GM12891 (cell line): ENCODE measurements around the gene MRPL55. TPM values are rescaled to one million over a fixed set of nuclear protein-coding genes. Genes with fewer than 3 reads are reported as not detected.

Experiments
- DNase-seq: peaks from one replicate; pipeline ENCODE4 v3.0.0; 2011; ENCODE audit warnings: low spot score; ENCODE audit not compliant: insufficient read length
- FAIRE-seq: peaks from 2 replicates; lab custom pipeline; 2011; peaks lifted over from hg19 to GRCh38; lab: Jason Lieb, UNC
- PAX5 ChIP-seq: IDR thresholded peaks from 2 replicates; pipeline ENCODE4 v1.6.1; 2011; ENCODE audit warnings: low read length, moderate library complexity, mild to moderate bottlenecking; ENCODE audit not compliant: insufficient read depth, severe bottlenecking
- POLR2A ChIP-seq: IDR thresholded peaks from 2 replicates; pipeline ENCODE4 v1.6.1; 2011; ENCODE audit warnings: low read depth, low read length, control low read depth
- POLR2AphosphoS5 ChIP-seq: IDR thresholded peaks from 2 replicates; pipeline ENCODE4 v1.6.1; 2011; ENCODE audit warnings: low read depth, low read length, control low read depth
- POU2F2 ChIP-seq: IDR thresholded peaks from 2 replicates; pipeline ENCODE4 v1.6.1; 2011; ENCODE audit warnings: low read depth, mild to moderate bottlenecking, control low read depth, low read length, moderate library complexity
- SPI1 ChIP-seq: IDR thresholded peaks from 2 replicates; pipeline ENCODE4 v1.6.1; 2011; ENCODE audit warnings: low read depth, low read length, control low read depth
- TAF1 ChIP-seq: IDR thresholded peaks from 2 replicates; pipeline ENCODE4 v1.6.1; 2011; ENCODE audit warnings: low read depth, low read length, control low read depth
- polyA plus RNA-seq: library from polyadenylated mRNA; unstranded; fragments of >200 nt; gene quantifications from one replicate; pipeline ENCODE4 v1.2.1, GENCODE V29; 2012; ENCODE audit warnings: low read depth, missing spikeins, inconsistent platforms; ENCODE audit not compliant: missing spikeins

Gene MRPL55
- 46.6 TPM for polyA plus RNA-seq

DNA sequence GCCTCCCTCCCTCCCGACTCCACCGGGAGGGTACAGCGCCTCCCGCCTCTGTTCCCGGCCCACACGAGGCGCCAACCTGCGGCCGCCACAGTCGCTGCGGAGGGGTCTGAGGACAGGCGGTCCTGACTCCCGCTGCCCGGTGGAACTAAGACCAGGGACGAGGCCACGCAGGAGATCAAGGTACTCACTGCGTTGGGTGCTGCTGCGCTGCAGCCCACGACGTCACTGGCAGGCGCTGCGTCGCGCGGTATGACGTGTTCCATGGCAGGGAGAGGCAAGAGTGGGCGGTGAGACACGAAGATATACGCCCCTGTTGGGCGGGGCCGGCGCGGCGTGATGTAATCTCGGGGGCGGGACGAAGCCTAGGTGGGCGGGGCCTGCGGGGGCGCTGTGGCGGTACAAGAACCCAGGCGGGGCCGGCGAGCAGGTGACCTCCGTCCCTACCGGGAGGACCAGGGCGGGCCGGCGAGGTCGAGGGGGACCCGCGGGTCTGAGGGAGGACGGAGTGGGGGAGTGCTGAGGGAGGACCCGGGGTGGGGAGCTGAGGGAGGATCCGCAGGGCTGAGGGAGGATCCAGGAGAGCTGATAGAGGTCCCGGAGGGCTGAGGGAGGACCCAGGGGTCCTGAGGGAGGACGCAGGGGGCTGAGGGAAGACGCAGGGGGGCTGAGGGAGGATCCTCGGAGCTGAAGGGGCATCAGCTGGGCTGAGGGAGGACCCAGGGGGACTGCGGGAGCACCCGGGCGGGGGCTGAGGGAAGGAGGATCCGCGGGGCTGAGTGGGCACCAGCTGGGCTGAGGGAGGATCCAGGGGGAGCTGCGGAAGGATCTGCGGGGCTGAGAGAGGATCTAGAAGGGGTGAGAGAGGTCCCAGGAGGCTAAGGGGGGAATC is at the start of gene MRPL55:
MRPL55 (minus strand) TSS at position 227 of the 889 bp plus-strand sequence. CDS start 1,039 bp downstream, outside the sequence.
- TF ChIP-seq POLR2AphosphoS5, result peak; percentile 87
- no peak for TF ChIP-seq PAX5
- TF ChIP-seq POLR2A, result peak; percentile 85
- peak; percentile 70; the same call in 1 of the 2 replicates for TF ChIP-seq TAF1
- TF ChIP-seq SPI1, result no peak
- no peak; the same call in none of the 2 replicates for TF ChIP-seq POU2F2
- DNase-seq (peak; percentile 91), FAIRE-seq (peak; percentile 100)

DNA sequence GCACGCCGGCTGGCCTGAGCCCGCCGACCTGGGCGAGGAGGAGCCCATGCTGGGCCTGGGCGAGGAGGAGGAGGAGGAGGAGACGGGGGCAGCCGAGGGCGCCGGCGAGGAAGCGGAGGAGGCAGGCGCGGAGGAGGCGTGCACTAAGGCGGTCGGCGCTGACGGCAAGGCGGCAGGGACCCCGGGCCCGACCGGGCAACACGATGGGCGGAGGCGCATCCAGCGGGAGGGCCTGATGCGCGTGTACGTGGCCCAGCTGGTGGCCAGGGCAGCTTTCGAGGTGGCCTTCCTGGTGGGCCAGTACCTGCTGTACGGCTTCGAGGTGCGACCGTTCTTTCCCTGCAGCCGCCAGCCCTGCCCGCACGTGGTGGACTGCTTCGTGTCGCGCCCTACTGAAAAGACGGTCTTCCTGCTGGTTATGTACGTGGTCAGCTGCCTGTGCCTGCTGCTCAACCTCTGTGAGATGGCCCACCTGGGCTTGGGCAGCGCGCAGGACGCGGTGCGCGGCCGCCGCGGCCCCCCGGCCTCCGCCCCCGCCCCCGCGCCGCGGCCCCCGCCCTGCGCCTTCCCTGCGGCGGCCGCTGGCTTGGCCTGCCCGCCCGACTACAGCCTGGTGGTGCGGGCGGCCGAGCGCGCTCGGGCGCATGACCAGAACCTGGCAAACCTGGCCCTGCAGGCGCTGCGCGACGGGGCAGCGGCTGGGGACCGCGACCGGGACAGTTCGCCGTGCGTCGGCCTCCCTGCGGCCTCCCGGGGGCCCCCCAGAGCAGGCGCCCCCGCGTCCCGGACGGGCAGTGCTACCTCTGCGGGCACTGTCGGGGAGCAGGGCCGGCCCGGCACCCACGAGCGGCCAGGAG is 49.3 kb upstream of the MRPL55 start:
- DNase-seq, result no peak
- no peak for FAIRE-seq
- TF ChIP-seq POLR2A (no peak), SPI1 (no peak), POU2F2 (no peak), PAX5 (no peak), POLR2AphosphoS5 (no peak), TAF1 (no peak)

DNA sequence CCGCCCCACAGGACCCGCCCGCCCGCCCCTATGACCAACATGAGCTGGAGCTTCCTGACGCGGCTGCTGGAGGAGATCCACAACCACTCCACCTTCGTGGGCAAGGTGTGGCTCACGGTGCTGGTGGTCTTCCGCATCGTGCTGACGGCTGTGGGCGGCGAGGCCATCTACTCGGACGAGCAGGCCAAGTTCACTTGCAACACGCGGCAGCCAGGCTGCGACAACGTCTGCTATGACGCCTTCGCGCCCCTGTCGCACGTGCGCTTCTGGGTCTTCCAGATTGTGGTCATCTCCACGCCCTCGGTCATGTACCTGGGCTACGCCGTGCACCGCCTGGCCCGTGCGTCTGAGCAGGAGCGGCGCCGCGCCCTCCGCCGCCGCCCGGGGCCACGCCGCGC is 48.6 kb upstream of the MRPL55 start:
- DNase-seq, result no peak
- TF ChIP-seq PAX5, result no peak
- no peak for TF ChIP-seq TAF1
- no peak for TF ChIP-seq SPI1
- no peak for TF ChIP-seq POLR2A
- no peak for TF ChIP-seq POLR2AphosphoS5
- no peak for TF ChIP-seq POU2F2
- no peak for FAIRE-seq

DNA sequence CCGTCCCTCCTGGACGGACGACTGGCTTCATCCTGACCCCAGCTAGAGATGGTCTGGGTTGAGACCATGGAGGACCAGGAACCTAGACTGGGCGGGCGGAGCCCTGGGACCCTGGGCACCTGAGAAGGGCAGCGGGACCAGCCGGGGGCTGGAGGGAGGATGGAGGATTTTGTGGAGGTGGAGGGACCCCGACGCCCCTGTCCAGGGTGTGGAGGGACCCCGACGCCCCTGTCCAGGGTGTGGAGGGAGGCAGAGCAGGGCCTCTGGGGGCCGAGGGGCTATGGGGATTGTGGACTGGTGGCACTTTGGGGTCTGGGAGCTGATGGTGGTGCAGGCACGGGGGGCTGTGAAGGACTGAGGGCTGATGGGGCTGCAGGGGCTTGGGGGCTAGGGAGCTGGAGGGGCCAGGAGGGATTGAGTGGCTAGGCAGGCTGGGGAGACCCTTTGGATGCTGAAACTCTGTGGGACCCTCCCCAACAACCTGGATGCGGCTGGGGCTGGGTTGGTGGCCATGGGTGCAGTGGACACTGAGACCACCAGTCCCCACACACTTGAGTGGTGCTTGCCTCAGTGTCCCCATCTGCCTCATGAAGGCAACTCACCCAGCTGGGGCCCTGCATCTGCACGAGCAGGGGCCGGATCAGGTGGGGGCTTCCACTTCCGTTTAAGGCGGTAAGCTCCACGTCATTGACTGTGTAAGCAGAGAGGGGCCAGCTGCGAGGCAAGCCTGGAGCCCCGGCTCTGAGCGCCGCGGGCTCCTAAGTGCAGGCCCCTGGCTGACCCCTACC is 48.0 kb upstream of the MRPL55 start:
- no peak for FAIRE-seq
- no peak for DNase-seq
- TF ChIP-seq POU2F2 (no peak), SPI1 (0 out of 2 replicates have a peak, but pooled peaks have one; percentile 16)

DNA sequence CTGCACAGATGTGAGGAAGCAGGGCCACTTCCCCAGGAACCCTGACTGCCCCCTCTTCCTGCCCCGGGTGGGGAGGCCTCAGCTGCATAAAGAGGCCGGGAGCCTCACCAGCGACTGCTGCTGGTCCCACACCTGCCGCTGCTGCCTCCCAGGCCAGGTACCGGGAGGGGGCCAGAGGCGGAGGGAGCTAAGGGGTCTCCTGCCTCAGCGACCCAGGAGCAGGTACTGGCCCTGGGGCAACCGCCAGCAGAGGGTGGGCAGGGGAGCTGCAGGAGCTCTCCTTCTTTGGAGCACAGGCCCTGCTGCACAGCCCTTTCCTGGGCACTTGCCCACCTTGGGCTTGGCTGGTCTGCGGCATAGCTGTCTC is 47.4 kb upstream of the MRPL55 start:
- TF ChIP-seq PAX5 (no peak), POLR2AphosphoS5 (no peak), SPI1 (no peak), TAF1 (no peak), POLR2A (no peak), POU2F2 (no peak)
- FAIRE-seq (no peak), DNase-seq (no peak)

DNA sequence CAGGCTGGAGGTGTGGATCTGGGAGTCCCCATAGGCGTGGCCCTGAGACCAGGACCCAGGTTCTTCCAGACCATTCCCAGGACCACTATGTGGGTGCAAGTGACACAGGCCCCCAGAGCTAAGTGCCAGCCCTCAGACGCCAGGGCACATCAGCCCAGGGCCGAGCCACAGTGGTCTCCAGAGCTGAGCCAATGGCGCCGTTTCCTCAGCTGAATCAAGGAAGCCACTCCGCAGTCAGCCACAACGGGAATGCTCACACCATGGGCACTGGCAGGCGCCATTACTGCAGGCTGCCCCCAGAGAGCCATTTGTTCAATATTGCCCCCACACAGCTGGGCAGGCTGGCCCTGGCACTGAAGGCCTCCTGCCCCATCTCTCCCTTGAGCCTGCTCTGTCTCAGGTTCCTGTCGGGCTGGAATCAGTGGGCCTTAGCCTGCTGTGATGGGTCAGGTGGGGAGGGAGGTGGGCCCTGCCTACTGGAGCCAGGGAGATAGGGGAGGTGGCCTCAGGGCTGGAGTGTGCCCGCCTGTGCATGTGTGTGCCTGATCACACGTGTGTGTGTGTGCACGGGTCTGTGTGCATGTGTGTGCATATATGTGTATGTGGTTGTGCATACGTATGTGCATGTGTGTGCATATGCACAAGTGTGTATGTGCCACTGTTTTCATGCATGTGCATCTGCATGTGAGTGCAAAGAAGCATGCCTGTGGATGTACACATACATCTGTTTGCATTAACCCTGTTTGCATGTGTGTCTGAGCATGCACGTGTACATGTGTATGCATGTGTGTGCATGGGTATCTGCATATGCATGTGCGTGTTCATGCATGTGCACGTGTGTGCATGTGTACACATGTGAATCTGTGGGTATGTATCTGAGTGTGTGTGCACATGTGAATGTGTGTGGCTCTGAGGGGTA is 46.8 kb upstream of the MRPL55 start:
- TF ChIP-seq POLR2A (no peak), POLR2AphosphoS5 (no peak), POU2F2 (no peak; the same call in 1 of the 2 replicates), SPI1 (no peak), TAF1 (no peak), PAX5 (no peak)
- FAIRE-seq (peak; percentile 50), DNase-seq (no peak)

DNA sequence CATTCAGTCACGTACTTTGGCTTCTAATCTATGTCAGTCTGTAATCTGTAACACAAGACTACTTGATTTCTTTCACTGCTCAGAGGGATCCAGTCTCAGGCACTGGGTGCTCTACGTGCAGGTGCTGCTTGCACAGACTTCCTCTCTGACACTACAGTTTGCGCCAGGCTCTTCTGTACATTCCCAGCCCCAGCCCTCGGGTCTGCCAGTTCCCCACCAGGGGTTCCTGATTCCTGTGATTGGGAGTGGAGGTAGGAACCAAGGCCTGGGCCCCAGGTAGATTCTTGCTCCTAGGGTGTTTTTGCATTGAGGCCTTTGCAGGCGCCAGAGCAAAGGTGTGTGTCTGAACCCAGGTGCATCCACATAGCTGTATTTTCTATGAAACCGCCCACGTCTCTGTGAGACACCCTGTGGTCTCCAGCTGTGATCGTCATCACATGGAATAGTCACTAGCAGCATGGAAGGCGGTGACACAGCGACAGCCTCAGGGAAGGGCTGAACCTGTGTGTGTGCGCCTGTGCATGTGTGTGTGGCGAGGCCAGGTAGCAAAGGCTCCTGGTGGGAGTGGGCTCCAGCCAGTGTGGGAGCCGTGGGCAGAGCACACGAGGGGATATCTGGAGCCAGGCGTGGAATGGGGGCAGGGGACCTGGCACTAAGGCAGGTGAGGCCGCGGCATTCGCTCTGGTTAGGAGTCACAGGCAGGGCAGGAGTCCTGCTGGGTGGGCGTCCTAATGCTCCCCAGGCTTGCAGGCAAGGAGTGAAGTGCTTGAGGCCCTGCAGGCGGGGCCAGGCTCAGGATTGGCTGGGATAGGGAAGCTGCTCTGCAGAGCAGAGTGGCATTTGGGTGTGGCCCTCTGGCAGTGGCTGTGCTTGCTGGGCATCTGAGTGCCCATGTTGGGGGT is 45.8 kb upstream of the MRPL55 start:
- DNase-seq (no peak), FAIRE-seq (no peak)
- TF ChIP-seq POLR2AphosphoS5 (no peak), SPI1 (no peak)

DNA sequence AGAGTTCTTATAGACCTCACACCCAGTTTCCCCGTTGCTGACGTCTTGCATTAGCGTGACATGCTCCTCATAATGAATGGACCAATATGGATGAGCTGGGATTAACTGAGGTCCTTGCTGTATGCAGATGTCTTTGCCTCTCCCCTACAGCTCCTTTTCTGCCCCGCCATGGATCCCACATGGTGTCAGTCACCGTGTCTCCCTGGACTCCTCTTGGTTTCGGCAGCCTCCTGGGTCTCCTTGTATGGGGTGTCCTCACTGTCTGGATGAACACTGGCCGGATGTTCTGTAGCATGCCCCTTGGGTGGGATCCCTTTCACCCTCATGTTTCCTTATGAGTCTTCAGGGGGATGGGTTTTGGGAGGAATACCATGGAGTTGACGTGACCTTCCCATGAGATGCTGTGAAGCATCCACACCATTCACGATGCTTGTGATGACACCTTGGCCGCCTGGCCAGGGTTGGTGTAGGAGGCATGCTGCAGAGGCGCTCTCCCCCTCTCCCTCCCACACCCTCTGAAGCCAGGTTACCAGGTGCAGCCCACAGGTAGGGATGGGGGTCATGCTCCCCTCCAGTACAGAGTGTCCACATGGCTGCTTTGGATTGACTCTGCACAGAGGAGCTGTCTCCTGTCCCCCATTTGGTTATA is 45.0 kb upstream of the MRPL55 start:
- TF ChIP-seq PAX5, result no peak
- no peak for TF ChIP-seq POLR2AphosphoS5
- TF ChIP-seq SPI1, result no peak
- no peak for TF ChIP-seq TAF1
- TF ChIP-seq POU2F2, result no peak
- TF ChIP-seq POLR2A, result no peak
- no peak for DNase-seq
- FAIRE-seq, result no peak
